HG03064 (cell line): ENCODE measurements around the gene HNRNPUL1.
"Not testable (repeated sequence)": the region's sequence is repeated elsewhere in the genome, so short reads cannot be mapped to it uniquely, and the experiment has no call there.

ENCODE experiments used
- ATAC-seq: cut with Tn5 transposase; IDR thresholded peaks from one replicate; pipeline ENCODE4 v1.9.1; 2021; ENCODE audit warnings: low read depth; ENCODE audit not compliant: unreplicated experiment

The HNRNPUL1 gene

GRCh38 chr19:41263850-41264580 lies at the start of gene HNRNPUL1:
HNRNPUL1 (plus strand) TSS chr19:41264372; CDS start chr19:41264504, 132 bp downstream.
- peak; percentile 56 for ATAC-seq

GRCh38 chr19:41217741-41218140 lies 46.4 kb upstream of the HNRNPUL1 start:
- no peak for ATAC-seq

- ATAC-seq = no peak
Measured at GRCh38 chr19:41218249-41218614, 45.9 kb upstream of the HNRNPUL1 start.

GRCh38 chr19:41218615-41219507 lies 45.3 kb upstream of the HNRNPUL1 start, which contains the start of gene AXL:
AXL (plus strand) TSS chr19:41219223; CDS start chr19:41219393, 170 bp downstream.
- no peak for ATAC-seq

GRCh38 chr19:41219924-41220567 lies 44.1 kb upstream of the HNRNPUL1 start:
- no peak for ATAC-seq

GRCh38 chr19:41220811-41221210 lies 43.4 kb upstream of the HNRNPUL1 start:
- ATAC-seq = no peak

GRCh38 chr19:41221514-41222205 lies 42.5 kb upstream of the HNRNPUL1 start:
- ATAC-seq = no peak

GRCh38 chr19:41222240-41222639 lies 41.9 kb upstream of the HNRNPUL1 start:
- no peak for ATAC-seq

- ATAC-seq = no peak
Measured at GRCh38 chr19:41223431-41224234, 40.5 kb upstream of the HNRNPUL1 start.

- ATAC-seq = no peak
Measured at GRCh38 chr19:41224632-41225031, 39.5 kb upstream of the HNRNPUL1 start.

GRCh38 chr19:41225238-41226052 lies 38.7 kb upstream of the HNRNPUL1 start:
- no peak for ATAC-seq

- no peak for ATAC-seq
Measured at GRCh38 chr19:41226053-41226873, 37.9 kb upstream of the HNRNPUL1 start.

- no peak for ATAC-seq
Measured at GRCh38 chr19:41226874-41227390, 37.2 kb upstream of the HNRNPUL1 start.

- no peak for ATAC-seq
Measured at GRCh38 chr19:41228486-41228885, 35.7 kb upstream of the HNRNPUL1 start.

- not testable (repeated sequence) for ATAC-seq
Measured at GRCh38 chr19:41229338-41229737, 34.8 kb upstream of the HNRNPUL1 start.

- no peak for ATAC-seq
Measured at GRCh38 chr19:41230067-41230857, 33.9 kb upstream of the HNRNPUL1 start.

- no peak for ATAC-seq
Measured at GRCh38 chr19:41232686-41233085, 31.5 kb upstream of the HNRNPUL1 start.
